Tongue (tissue), 2 donors: ENCODE data around the gene PLCXD3. TPM values are rescaled to one million over a fixed set of nuclear protein-coding genes. Genes with fewer than 3 reads are reported as not detected.

ENCODE experiments used
- DNase-seq: peaks from one replicate; pipeline ENCODE4 v3.0.0-alpha.2; 2015
- total RNA-seq: library from RNA; depleted of rRNA; stranded (reverse); fragments of >200 nt; gene quantifications from one replicate; pipeline ENCODE4 v1.2.3, GENCODE V29; 2014

Gene PLCXD3
- total RNA-seq, 1 donor from 2014 or later: under 0.01 TPM

DNA sequence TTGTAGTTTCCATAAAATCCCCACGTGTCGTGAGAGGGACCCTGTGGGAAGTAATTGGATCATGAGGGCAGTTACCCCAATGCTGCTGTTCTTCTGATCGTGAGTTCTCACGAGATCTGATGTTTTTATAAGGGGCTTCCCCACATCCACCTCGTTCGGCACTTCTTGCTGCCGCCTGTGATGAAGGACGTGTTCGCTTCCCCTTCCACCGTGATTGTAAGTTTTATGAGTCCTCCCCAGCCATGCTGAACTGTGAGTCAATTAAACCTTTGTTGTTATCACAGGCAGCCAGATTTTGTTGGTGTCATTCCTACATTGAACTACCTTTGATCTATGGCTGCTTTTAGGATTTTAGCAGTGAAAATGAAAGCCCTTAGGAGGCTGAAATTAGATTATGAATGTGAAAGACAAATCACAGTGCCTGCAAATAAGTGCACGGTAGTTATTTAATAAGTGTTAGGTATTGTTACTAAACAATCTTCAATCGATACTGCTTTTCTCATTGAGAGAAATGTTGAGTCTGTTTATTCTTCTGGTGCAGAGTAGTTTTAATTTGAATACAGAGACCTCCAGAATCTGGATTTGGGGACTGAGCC, 229.1 kb downstream of the PLCXD3 start:
- no peak for DNase-seq

DNA sequence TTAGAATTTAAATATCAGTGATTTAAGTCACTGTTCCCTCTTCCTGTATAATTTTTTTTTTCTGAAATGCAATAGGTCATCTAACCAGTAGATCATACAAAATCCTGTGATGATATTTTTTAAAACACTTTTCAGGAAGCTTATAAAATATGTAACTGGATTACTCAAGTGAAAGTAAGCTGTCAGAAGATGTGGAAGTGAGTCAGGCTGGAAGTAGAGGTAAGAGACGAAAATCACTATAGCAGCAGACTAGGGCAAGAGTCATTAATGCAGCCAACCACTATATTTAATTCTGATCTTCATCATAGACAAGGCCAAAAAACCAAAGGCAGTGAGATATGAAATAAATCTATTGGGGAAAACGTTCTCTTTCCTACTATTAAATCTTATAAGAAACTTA, 231.4 kb downstream of the PLCXD3 start:
- no peak for DNase-seq

DNA sequence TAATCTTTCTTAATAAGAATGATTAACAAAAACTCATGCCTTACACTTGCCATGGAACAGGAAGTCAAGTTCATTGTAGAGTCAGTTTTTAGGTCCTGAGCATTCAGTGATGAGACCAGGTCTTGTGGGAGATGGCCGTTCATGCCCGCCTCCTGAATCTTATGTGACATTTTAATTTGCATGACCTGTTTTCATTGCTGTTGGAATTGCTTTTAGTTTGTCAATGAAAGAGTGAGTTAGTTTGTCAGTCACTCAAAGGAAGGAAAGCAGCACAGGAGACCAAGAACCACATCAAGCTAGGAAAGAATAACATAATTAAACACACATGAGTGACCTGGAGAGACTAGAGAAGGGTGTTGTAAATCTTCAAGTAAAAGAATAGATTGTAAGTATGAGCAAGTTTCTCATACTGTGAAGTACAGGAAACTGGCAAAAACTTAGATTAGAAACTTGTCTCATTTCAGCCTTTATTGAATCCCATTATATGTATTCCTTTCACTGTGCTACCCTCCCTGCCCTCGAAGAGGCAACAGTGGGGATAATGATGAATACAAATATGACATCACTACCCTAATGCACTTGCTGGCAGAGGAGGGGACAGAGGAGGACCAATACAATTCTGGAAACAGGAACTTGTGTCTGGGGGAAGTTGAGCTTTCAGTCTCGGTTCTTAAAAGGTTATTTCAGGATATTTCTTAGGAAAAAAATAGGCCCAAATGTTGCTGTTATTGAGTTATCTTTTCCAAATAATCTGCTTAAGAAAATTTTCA, 232.7 kb downstream of the PLCXD3 start:
- no peak for DNase-seq

DNA sequence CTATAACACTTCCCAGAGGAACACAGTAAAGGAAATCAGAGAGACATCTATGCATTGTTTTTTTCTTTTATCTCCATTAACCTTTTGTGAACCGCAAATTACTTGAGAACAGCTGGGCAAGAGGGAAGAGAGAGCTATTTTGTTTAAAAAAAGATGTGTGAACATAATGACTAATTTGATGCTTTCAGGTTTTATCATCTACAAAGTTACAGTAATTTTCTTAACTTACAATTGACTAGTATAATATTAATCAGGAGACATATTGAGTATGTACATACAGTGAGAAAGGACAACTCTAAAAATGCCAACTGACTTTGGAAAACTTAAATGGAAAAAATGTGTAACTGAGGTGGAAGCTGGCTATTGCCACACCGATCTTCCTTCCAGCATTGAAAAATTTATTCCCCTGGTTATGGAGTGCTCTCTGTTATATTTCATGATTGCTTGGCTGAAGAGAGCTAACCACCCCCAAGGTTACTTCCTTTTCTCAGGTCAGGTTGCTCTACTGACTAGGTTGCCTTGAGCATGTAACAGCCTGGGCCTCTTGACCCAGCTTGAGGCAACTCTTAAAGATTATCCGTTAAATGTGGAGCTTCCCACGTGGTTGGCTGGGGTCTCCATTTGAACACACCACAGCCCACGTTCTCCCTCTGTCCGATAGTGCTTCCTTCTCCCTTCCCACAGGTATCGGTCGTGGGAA, 234.4 kb downstream of the PLCXD3 start:
- no peak for DNase-seq

DNA sequence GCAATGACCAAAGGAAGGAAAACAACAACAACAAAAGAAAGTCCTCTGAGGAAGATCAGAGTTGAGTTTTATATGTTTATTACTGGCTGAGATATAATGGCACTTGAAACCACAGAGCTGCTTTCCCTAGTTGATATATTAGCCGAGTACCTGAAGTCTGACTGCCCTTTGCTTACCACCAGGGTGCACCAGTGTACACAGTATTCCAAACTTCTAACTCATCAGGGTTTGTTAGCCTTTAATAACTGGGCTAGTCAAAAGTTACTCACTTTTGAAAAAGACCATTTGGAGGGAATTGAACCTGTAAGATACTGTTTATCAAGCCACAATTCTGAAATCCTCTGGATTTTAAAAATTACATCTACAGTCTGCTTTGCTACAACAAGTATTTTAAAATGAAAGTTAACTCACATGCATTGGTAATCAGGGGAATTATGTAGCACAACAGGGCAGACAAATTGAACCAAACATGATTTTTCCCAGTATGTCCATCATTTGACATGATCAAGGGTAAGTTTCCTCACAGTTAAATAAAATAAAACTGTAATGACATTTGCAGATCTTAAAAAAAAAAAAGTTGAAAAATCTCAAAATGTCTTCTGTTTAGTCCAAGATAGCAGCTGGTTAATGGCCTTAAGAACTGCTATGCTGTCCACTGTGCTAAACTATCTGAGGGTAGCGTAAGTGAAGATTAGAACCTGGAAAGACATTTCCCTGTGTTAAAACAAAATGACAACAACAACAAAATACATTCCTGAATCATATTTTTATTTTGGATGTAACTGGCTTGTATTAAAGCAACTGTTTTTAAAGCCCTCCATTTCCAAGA, 239.8 kb downstream of the PLCXD3 start:
- peak; percentile 59 for DNase-seq

DNA sequence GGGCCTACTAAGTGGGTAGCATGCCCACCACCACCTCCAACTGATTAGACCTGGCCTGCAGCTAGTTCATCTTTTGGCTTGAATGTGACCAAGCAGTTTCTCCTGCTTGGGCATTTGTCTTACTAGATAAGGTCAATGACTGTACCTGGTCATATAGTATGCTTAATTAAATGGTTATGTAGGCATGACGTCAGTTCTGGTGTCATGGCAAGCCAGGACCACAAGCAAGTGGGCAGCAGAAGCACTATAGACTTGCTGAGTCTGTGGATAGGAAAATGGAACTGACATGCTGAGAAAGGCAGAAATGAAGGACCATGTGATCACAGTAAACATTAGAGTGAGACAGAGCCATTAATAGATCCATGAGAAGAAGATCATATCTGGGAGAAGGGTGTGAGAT, 241.5 kb downstream of the PLCXD3 start:
- no peak for DNase-seq

DNA sequence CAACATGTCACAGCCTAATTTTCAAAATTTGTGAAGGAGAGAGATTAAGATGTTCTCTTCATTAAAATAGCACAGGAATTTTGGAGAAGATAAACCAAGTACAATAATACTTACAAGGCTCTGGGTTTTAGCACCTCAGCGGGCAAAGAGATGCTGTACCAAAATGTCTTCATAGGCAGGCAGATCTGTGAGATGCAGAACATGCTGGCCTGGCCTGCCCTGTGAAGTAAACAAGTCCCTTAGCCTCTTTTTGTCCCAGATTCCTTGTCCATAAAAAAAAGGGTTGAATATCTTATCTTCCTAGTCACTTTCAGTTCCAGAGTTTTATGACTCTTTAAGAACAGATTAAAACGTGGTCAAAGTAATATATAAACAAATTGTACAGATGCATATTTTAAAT, 244.0 kb downstream of the PLCXD3 start:
- no peak for DNase-seq

DNA sequence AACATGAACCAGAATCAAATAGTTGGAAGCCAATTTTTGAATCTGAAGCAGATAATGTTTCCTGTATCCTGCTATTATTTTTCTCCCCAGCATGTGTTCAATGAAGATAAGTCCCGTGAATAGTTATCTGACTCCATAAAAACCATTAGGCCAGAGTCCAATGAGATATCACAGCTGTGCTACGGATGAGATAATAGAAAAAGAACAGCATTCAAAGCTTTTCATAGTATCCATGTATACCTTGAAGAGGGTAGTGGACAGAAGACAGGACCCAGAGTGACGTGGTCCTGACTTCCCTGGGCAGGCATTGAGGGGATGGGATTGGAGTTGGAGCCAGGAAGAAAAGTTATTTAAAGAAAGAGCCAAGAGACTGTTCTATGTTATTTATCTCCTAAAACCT, 246.4 kb downstream of the PLCXD3 start:
- peak; percentile 2 for DNase-seq

DNA sequence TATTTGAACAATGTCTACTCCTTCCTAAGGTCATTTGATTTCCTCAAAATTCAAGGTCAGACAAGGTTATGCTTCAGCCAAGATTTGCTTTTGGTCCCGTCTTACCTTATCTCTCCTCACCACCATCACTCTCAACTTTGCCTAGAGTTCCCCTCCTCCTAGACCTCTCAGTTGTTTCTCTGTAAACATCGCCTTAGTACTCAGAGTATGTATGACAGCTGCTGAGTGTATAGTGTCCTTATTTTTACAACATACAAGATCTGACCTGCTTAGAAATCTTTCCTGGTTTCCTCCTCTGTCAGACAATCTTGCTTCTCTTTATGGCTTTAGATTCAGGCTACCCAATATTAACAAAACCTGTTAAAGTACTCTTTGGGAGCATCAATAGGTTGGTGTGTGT, 247.1 kb downstream of the PLCXD3 start:
- no peak for DNase-seq
